ENCODE data around the gene RANBP3.
A peak's percentile ranks its signal among the peaks of the same experiment; 100 is the strongest.

The RANBP3 gene

DNA sequence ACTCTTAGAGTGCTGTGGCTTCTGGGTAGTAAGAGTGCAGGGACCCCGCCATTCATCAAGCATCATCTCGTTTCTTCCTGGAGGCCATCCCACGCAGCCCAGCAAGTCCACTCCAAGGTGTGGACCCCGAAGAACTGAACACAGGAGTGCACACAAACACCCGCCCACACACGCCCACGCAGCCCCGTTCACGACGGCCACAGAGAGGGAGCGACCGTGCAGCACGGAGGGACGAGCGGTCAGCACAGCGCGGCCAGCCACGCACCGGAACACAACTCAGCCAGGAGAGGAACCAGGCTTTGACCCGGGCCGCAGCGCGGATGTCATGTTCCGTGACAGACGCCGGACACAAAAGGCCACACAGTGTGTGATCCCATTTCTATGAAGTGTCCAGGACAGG is 18.2 kb upstream of the RANBP3 start:
- Histone ChIP-seq H3K4me1 (ENCODE audit: control insufficient read depth in 5 of 5, insufficient read depth in 5 of 5, low read length in 5 of 5) (peaks cover 0 to 14% (median 3%) of the 10 kb centered on the region in 5 donors), H3K27ac (ENCODE audit: low read depth, low read length) (no peak overlapping the region), H3K36me3 (ENCODE audit: control insufficient read depth in 5 of 5, insufficient read depth in 5 of 5, low read length in 5 of 5) (peaks cover 0 to 52% (median 44%) of the 10 kb centered on the region in 5 donors), H3K9me3 (ENCODE audit: control insufficient read depth in 5 of 5, low read length in 5 of 5) (peaks cover 0 to 2% (median 0%) of the 10 kb centered on the region in 5 donors), H3K4me3 (ENCODE audit: low read depth in 1 of 5, low read length in 5 of 5) (no peak overlapping the region), H3K27me3 (ENCODE audit: control insufficient read depth in 5 of 5, insufficient read depth in 4 of 5, low read length in 5 of 5) (no peaks in the 10 kb centered on the region), H3K9ac (ENCODE audit: low read length in 5 of 5) (no peak overlapping the region)

DNA sequence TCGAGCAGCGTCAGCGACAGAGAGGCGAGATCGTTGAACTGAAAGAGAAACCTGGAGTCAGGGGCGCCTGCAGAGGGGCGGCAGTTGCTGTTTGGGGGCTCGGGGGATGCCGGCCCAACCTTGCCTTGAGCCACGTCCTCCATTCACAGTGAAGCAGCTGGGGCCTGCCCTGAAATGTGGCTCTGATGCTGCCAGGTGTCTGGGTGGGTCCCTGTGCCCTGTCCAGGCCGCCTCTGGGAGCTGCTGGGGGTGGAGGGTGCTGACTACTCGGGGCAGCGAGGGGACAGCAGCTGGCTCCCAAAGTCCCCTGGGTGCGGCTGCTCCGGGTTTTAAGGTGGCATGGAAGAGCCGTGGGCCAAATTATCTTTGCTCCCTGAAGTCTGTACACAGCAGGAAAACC is 17.7 kb upstream of the RANBP3 start:
- peaks cover 0 to 48% (median 39%) of the 10 kb centered on the region in 5 donors for H3K36me3 ChIP-seq (ENCODE audit: control insufficient read depth in 5 of 5, insufficient read depth in 5 of 5, low read length in 5 of 5)
- H3K9me3 ChIP-seq (ENCODE audit: control insufficient read depth in 5 of 5, low read length in 5 of 5): peaks cover 0 to 3% (median 0%) of the 10 kb centered on the region in 5 donors
- no peak overlapping the region for H3K27ac ChIP-seq (ENCODE audit: low read depth, low read length)
- H3K4me1 ChIP-seq (ENCODE audit: control insufficient read depth in 5 of 5, insufficient read depth in 5 of 5, low read length in 5 of 5): peaks cover 0 to 14% (median 3%) of the 10 kb centered on the region in 5 donors
- no peaks in the 10 kb centered on the region for H3K27me3 ChIP-seq (ENCODE audit: control insufficient read depth in 5 of 5, insufficient read depth in 4 of 5, low read length in 5 of 5)
- no peak overlapping the region for H3K4me3 ChIP-seq (ENCODE audit: low read depth in 1 of 5, low read length in 5 of 5)
- H3K9ac ChIP-seq (ENCODE audit: low read length in 5 of 5): no peak overlapping the region

DNA sequence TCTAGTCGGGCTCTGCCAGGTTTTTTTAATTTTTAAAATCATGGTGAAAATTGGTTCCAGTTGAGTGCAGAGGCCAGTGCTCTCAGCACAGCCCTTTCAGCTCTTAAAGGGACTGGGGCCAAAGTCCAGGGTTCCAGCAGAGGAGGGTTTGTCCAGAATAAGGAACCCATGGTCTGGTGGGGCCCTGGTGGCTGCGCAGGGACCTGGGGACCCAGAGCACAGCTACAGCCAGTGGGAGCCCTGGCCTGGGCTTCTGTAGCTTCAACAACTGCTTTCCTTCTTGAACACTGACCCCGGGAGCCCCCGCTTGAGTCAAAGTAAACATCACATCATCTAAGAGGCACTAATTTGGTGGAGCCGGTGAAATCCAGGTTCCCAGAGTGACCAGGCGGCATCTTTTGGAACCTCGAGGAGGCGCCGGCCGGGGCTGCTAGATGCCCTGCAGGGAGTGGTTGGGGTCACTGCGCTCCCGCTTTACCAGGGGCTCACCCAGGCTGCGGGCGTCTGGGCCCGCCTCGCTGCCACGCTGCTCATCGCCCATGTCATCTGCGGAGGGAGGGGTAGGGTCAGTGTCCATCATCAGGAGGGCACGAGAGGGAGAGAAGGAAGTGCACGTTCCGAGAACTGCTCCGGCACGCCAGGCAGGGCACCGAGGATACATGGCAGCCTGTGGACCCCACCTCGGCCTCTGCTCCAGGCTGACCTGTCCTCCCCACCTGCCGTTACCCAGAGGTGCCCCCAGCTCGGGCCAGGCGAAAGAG is 16.6 kb upstream of the RANBP3 start:
- peak overlapping the region in 1 of 5 donors; percentile 3 for H3K4me3 ChIP-seq (ENCODE audit: low read depth in 1 of 5, low read length in 5 of 5)
- peaks cover 0 to 40% (median 35%) of the 10 kb centered on the region in 5 donors for H3K36me3 ChIP-seq (ENCODE audit: control insufficient read depth in 5 of 5, insufficient read depth in 5 of 5, low read length in 5 of 5)
- H3K27me3 ChIP-seq (ENCODE audit: control insufficient read depth in 5 of 5, insufficient read depth in 4 of 5, low read length in 5 of 5): no peaks in the 10 kb centered on the region
- no peak overlapping the region for H3K9ac ChIP-seq (ENCODE audit: low read length in 5 of 5)
- H3K4me1 ChIP-seq (ENCODE audit: control insufficient read depth in 5 of 5, insufficient read depth in 5 of 5, low read length in 5 of 5): peaks cover 0 to 14% (median 3%) of the 10 kb centered on the region in 5 donors
- peaks cover 0 to 3% (median 0%) of the 10 kb centered on the region in 5 donors for H3K9me3 ChIP-seq (ENCODE audit: control insufficient read depth in 5 of 5, low read length in 5 of 5)
- no peak overlapping the region for H3K27ac ChIP-seq (ENCODE audit: low read depth, low read length)

DNA sequence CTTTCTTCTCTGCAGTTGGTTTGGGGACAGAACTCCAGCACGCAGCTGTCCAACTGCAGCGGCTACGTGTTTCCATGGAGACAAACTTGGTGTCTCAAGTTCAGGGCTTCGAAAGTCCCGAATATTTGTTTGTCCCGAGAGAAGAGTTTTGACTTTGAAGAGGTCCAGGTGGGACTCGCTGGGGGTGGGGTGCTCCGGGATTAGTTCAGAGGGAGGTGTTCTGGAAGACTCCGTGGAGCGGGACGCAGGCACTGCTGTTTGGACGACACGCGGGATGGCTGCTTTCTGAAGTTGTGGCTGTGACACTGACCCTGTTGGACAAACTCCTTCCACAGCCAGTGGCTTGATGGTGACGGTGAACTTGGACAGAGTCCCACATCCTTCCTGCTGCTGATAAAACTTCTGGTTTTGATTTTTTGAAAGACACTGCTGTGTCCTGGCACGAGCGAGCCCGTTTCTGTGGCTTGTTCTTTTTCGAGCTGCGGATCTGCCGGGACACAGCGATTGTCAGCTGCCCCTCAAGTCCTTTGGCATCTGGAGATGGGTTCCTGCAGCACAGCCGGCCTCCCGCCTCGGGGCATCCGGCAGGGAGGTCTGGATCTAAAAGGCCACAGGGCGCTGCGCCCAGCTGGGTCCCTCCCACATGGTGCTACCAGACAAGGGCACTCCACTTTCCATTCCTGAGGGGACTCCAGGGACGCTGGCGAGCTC is 15.9 kb upstream of the RANBP3 start:
- peaks cover 0 to 14% (median 3%) of the 10 kb centered on the region in 5 donors for H3K4me1 ChIP-seq (ENCODE audit: control insufficient read depth in 5 of 5, insufficient read depth in 5 of 5, low read length in 5 of 5)
- peak overlapping the region in 3 of 5 donors; percentile 3 to 20 (median 17) for H3K4me3 ChIP-seq (ENCODE audit: low read depth in 1 of 5, low read length in 5 of 5)
- no peak overlapping the region for H3K9ac ChIP-seq (ENCODE audit: low read length in 5 of 5)
- H3K9me3 ChIP-seq (ENCODE audit: control insufficient read depth in 5 of 5, low read length in 5 of 5): peaks cover 0 to 3% (median 0%) of the 10 kb centered on the region in 5 donors
- H3K27me3 ChIP-seq (ENCODE audit: control insufficient read depth in 5 of 5, insufficient read depth in 4 of 5, low read length in 5 of 5): no peaks in the 10 kb centered on the region
- H3K36me3 ChIP-seq (ENCODE audit: control insufficient read depth in 5 of 5, insufficient read depth in 5 of 5, low read length in 5 of 5): peaks cover 0 to 35% (median 32%) of the 10 kb centered on the region in 5 donors
- no peak overlapping the region for H3K27ac ChIP-seq (ENCODE audit: low read depth, low read length)

DNA sequence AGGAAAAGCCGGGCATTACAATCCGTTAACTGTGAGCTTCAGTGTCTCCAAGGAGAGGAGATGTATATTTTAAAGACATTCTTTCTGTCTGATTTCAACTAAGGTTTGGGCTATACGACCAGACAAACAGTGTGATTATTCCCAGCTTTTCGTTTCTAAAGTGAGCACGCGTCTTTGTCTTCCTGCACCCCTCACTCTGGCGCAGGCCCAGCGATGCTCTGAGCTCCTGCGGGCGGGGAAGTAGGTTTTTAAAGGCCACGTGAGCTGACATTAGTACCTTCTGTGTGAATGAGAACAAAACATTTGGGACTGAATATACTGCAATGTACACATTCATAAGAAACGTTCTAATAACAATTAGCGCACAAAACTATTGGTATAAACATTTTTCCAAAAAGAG is 15.3 kb upstream of the RANBP3 start:
- Histone ChIP-seq H3K27ac (ENCODE audit: low read depth, low read length) (no peak overlapping the region), H3K9ac (ENCODE audit: low read length in 5 of 5) (no peak overlapping the region), H3K4me3 (ENCODE audit: low read depth in 1 of 5, low read length in 5 of 5) (no peak overlapping the region)

DNA sequence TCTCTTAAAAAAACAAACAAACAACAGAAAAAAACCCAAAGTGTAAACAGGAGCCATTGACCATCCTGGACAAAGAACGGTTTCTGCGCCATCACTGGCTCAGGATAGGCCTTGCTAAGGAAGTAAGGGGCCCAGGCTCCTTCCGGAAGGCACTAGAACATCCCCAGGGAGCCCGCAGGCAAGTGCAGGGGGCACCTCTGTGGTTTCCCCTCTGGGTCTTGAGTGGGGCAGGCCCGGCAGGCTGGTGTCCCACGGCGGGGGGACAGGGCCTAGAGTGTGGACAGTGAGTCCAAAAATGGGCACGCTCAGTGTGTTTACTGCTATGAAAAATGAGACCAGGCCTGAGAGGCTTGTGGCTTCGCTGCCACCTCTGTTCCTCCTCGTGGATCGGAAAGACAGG is 14.8 kb upstream of the RANBP3 start:
- H3K27me3 ChIP-seq (ENCODE audit: control insufficient read depth in 5 of 5, insufficient read depth in 4 of 5, low read length in 5 of 5): peaks cover 0 to 3% (median 0%) of the 10 kb centered on the region in 5 donors
- no peak overlapping the region for H3K27ac ChIP-seq (ENCODE audit: low read depth, low read length)
- H3K36me3 ChIP-seq (ENCODE audit: control insufficient read depth in 5 of 5, insufficient read depth in 5 of 5, low read length in 5 of 5): peaks cover 0 to 35% (median 27%) of the 10 kb centered on the region in 5 donors
- peaks cover 0 to 16% (median 5%) of the 10 kb centered on the region in 5 donors for H3K4me1 ChIP-seq (ENCODE audit: control insufficient read depth in 5 of 5, insufficient read depth in 5 of 5, low read length in 5 of 5)
- H3K9me3 ChIP-seq (ENCODE audit: control insufficient read depth in 5 of 5, low read length in 5 of 5): peaks cover 0 to 3% (median 0%) of the 10 kb centered on the region in 5 donors
- no peak overlapping the region for H3K4me3 ChIP-seq (ENCODE audit: low read depth in 1 of 5, low read length in 5 of 5)
- no peak overlapping the region for H3K9ac ChIP-seq (ENCODE audit: low read length in 5 of 5)

More for the DNA sequence above, 15.3 kb upstream of the RANBP3 start:
- peaks cover 0 to 3% (median 0%) of the 10 kb centered on the region in 5 donors for H3K9me3 ChIP-seq (ENCODE audit: control insufficient read depth in 5 of 5, low read length in 5 of 5)
- peaks cover 0 to 14% (median 3%) of the 10 kb centered on the region in 5 donors for H3K4me1 ChIP-seq (ENCODE audit: control insufficient read depth in 5 of 5, insufficient read depth in 5 of 5, low read length in 5 of 5)
- peaks cover 0 to 3% (median 0%) of the 10 kb centered on the region in 5 donors for H3K27me3 ChIP-seq (ENCODE audit: control insufficient read depth in 5 of 5, insufficient read depth in 4 of 5, low read length in 5 of 5)
- peaks cover 0 to 35% (median 27%) of the 10 kb centered on the region in 5 donors for H3K36me3 ChIP-seq (ENCODE audit: control insufficient read depth in 5 of 5, insufficient read depth in 5 of 5, low read length in 5 of 5)

DNA sequence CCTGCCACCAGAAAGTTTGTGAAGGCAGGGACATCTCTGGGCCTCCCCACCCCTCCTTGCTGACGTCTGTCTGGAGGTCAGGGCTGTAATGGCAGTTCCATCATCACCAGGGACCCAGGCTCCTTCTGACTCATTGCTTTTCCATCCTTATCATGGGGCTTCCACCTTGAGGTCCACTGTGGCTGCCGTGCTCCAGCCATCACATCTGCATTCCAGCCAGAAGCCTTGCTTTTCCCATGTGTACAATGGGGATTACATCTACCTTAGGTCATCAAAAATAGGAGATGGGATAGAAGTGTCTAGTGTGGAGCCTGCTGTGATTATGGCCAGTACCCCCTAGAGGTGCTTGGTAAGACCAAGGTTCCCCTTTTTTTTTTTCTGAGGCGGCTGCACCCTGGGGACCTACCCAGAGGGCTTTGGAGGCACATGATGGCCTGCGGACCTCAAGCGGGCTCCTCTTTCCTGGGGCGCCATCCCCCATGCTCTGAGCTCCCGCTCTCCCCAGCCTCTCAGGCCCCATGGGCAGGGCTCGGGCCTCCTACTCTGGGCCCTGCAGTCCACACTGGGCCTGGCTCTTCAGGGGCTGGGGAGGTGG is 13.4 kb upstream of the RANBP3 start:
- H3K9me3 ChIP-seq (ENCODE audit: control insufficient read depth in 5 of 5, low read length in 5 of 5): peaks cover 0 to 3% (median 0%) of the 10 kb centered on the region in 5 donors
- no peak overlapping the region for H3K27ac ChIP-seq (ENCODE audit: low read depth, low read length)
- peaks cover 0 to 24% (median 12%) of the 10 kb centered on the region in 5 donors for H3K4me1 ChIP-seq (ENCODE audit: control insufficient read depth in 5 of 5, insufficient read depth in 5 of 5, low read length in 5 of 5)
- peaks cover 0 to 3% (median 0%) of the 10 kb centered on the region in 5 donors for H3K27me3 ChIP-seq (ENCODE audit: control insufficient read depth in 5 of 5, insufficient read depth in 4 of 5, low read length in 5 of 5)
- no peak overlapping the region for H3K9ac ChIP-seq (ENCODE audit: low read length in 5 of 5)
- H3K36me3 ChIP-seq (ENCODE audit: control insufficient read depth in 5 of 5, insufficient read depth in 5 of 5, low read length in 5 of 5): peaks cover 0 to 22% (median 13%) of the 10 kb centered on the region in 5 donors
- H3K4me3 ChIP-seq (ENCODE audit: low read depth in 1 of 5, low read length in 5 of 5): no peak overlapping the region

DNA sequence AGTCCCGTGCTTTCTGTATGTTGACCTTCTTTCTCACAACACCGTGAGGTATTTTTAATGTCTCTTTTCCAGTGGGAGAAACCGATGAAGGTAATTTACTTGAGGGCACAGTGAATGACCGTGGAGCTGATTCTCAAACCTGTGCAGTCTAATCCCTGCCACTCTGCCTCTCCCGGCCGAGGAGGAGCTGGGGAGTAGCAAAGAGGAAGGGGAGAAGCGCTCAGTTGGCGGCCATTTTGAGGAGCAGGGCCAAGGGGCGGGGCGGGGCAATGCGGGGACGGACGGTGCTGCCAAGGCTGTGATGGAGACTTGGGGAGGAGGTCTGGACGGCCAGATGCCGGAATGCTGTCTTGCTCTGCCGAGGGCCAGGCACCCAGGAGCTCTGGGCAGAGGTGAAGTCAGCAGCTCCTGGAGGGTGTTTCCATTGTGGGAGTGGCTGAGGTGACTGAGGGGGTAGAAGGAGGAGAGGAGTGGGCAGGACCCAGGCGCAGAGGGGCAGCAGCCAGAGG is 12.4 kb upstream of the RANBP3 start:
- Histone ChIP-seq H3K9me3 (ENCODE audit: control insufficient read depth in 5 of 5, low read length in 5 of 5) (peaks cover 0 to 3% (median 0%) of the 10 kb centered on the region in 5 donors), H3K4me3 (ENCODE audit: low read depth in 1 of 5, low read length in 5 of 5) (no peak overlapping the region), H3K27ac (ENCODE audit: low read depth, low read length) (no peak overlapping the region), H3K27me3 (ENCODE audit: control insufficient read depth in 5 of 5, insufficient read depth in 4 of 5, low read length in 5 of 5) (peaks cover 0 to 3% (median 0%) of the 10 kb centered on the region in 5 donors), H3K9ac (ENCODE audit: low read length in 5 of 5) (peak overlapping the region in 1 of 5 donors; percentile 35), H3K4me1 (ENCODE audit: control insufficient read depth in 5 of 5, insufficient read depth in 5 of 5, low read length in 5 of 5) (peaks cover 0 to 24% (median 12%) of the 10 kb centered on the region in 5 donors), H3K36me3 (ENCODE audit: control insufficient read depth in 5 of 5, insufficient read depth in 5 of 5, low read length in 5 of 5) (peaks cover 0 to 12% (median 5%) of the 10 kb centered on the region in 5 donors)

DNA sequence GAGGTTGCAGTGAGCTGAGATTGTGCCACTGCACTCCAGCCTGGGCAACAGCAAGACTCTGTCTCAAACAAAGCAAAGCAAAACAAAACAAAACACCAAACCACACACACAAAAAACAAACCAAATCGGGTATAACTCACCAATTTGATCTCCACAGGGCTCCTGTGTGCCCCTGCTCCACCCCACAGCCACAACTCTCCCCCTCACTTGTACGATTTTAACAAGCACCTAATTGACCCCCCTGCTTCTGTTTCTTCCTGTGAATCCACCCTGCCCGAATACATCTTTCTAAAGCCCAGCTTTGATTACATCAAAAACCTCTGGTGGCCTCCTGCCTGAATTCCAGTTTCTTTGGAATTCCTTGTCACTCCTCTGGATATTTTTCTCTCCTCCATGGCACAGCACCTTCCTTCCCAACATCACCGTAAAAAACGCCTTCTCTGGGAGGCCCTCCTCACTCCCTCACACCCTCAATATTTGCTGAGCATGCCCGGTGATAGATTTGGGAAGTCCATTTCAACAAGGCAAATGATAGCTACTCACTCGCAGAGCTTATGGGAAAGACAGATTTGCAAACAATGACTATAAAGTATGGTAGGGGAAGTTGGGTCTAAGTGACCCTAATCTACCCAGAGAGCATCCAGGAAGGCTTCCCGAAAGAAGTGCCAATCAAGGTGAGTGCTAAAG is 11.6 kb upstream of the RANBP3 start:
- Histone ChIP-seq H3K4me1 (ENCODE audit: control insufficient read depth in 5 of 5, insufficient read depth in 5 of 5, low read length in 5 of 5) (peaks cover 0 to 23% (median 12%) of the 10 kb centered on the region in 5 donors), H3K9ac (ENCODE audit: low read length in 5 of 5) (peak overlapping the region in 1 of 5 donors; percentile 35), H3K36me3 (ENCODE audit: control insufficient read depth in 5 of 5, insufficient read depth in 5 of 5, low read length in 5 of 5) (peaks cover 0 to 6% (median 0%) of the 10 kb centered on the region in 5 donors), H3K27me3 (ENCODE audit: control insufficient read depth in 5 of 5, insufficient read depth in 4 of 5, low read length in 5 of 5) (peaks cover 0 to 3% (median 0%) of the 10 kb centered on the region in 5 donors), H3K9me3 (ENCODE audit: control insufficient read depth in 5 of 5, low read length in 5 of 5) (peaks cover 0 to 3% (median 0%) of the 10 kb centered on the region in 5 donors), H3K27ac (ENCODE audit: low read depth, low read length) (no peak overlapping the region), H3K4me3 (ENCODE audit: low read depth in 1 of 5, low read length in 5 of 5) (no peak overlapping the region)

Data from subcutaneous abdominal adipose tissue (tissue), 5 donors.